SK-N-SH (cell line): ENCODE measurements around the gene RBM14. TPM values are rescaled to one million over a fixed set of nuclear protein-coding genes. Genes with fewer than 3 reads are reported as not detected.

Experiments used
- CTCF ChIA-PET: fragments of 300-600, 350-600 bp; formaldehyde crosslinking; extraction: SDS; loops from one replicate; lab custom pipeline; 2021; lab: Yijun Ruan, JAX
- POLR2A ChIA-PET: fragments of 350-600 bp; sonication (Branson Sonifier 250); formaldehyde crosslinking; extraction: SDS; loops from one replicate; lab custom pipeline; 2020; ENCODE audit warnings: antibody characterized with exemption, inconsistent platforms; lab: Yijun Ruan, JAX
- DNase-seq: peaks from one replicate; pipeline ENCODE4 v3.0.0; 2012
- H2AFZ ChIP-seq: fragments of 200-600 bp; sonication (generic); 2 replicates; pipeline ENCODE4 v1.8.1; 2016; ENCODE audit warnings: antibody characterized with exemption, mild to moderate bottlenecking, low read depth
- H3F3A ChIP-seq: fragments of 200-600 bp; sonication (generic); replicated peaks from 2 replicates; pipeline ENCODE3; 2016; ENCODE audit warnings: antibody characterized with exemption, mild to moderate bottlenecking; ENCODE audit not compliant: insufficient read depth
- H3K27ac ChIP-seq, 2 experiments: fragments of 200-500 bp in 1 of 2; fragments of 200-600 bp in 1 of 2; sonication (Bioruptor generic) in 1 of 2; sonication (generic), shearing (Covaris generic) in 1 of 2; 2 replicates each; pipeline versions ENCODE4 v1.5.1 to v1.6.1; 2014 to 2016; ENCODE audit warnings: low read depth in 2 of 2, inconsistent platforms in 1 of 2, low read length in 1 of 2, mild to moderate bottlenecking in 1 of 2, mixed read lengths in 1 of 2
- H3K27me3 ChIP-seq: fragments of 200-600 bp; sonication (generic), shearing (Covaris generic); 2 replicates; pipeline ENCODE4 v1.6.1; 2016; ENCODE audit warnings: mixed run types; ENCODE audit not compliant: insufficient read depth
- H3K36me3 ChIP-seq, 2 experiments: fragments of 200-500 bp in 1 of 2; fragments of 200-600 bp in 1 of 2; sonication (Bioruptor generic) in 1 of 2; sonication (generic) in 1 of 2; replicated peaks in 1 of 2; 2 replicates each; pipeline versions ENCODE3 to v1.5.1; 2014 to 2016; ENCODE audit warnings: low read length in 1 of 2, mild to moderate bottlenecking in 1 of 2; ENCODE audit not compliant: insufficient read depth in 2 of 2, control insufficient read depth in 1 of 2
- H3K4me1 ChIP-seq, 2 experiments: fragments of 200-500 bp in 1 of 2; fragments of 200-600 bp in 1 of 2; sonication (Bioruptor generic) in 1 of 2; sonication (generic), shearing (Covaris generic) in 1 of 2; 2 replicates each; pipeline versions ENCODE4 v1.5.1 to v1.6.1; 2014 to 2016; ENCODE audit warnings: low read depth in 1 of 2, low read length in 1 of 2, mixed run types in 1 of 2; ENCODE audit not compliant: insufficient read depth in 2 of 2, control insufficient read depth in 1 of 2
- H3K4me2 ChIP-seq: fragments of 200-600 bp; sonication (generic), shearing (Covaris generic); 2 replicates; pipeline ENCODE4 v1.6.1; 2017; ENCODE audit warnings: mixed run types
- H3K4me3 ChIP-seq, 2 experiments: fragments of 200-500 bp in 1 of 2; fragments of 200-600 bp in 1 of 2; sonication (Bioruptor generic) in 1 of 2; sonication (generic), shearing (Covaris generic) in 1 of 2; 2 replicates each; pipeline versions ENCODE4 v1.5.1 to v1.8.1; 2014 to 2016; ENCODE audit warnings: low read depth in 2 of 2, inconsistent platforms in 1 of 2, low read length in 1 of 2, mild to moderate bottlenecking in 1 of 2, mixed read lengths in 1 of 2, moderate library complexity in 1 of 2
- H3K79me2 ChIP-seq: fragments of 200-600 bp; sonication (generic); 2 replicates; pipeline ENCODE4 v1.8.1; 2017; ENCODE audit warnings: mild to moderate bottlenecking; ENCODE audit not compliant: insufficient read depth
- H3K9ac ChIP-seq: fragments of 200-600 bp; sonication (generic); 2 replicates; pipeline ENCODE4 v1.6.1; 2017; ENCODE audit warnings: mixed run types
- H3K9me2 ChIP-seq: fragments of 200-600 bp; sonication (generic); 2 replicates; pipeline ENCODE4 v1.6.1; 2017; ENCODE audit warnings: mixed run types
- H3K9me3 ChIP-seq: fragments of 200-600 bp; sonication (generic); 2 replicates; pipeline ENCODE4 v1.6.1; 2017; ENCODE audit warnings: mixed run types, mild to moderate bottlenecking, moderate library complexity
- H4K20me1 ChIP-seq: fragments of 200-600 bp; sonication (generic); 2 replicates; pipeline ENCODE4 v1.6.1; 2017; ENCODE audit warnings: mild to moderate bottlenecking, mixed run types; ENCODE audit not compliant: insufficient read depth
- FOSL2 ChIP-seq: IDR thresholded peaks from 2 replicates; pipeline ENCODE4 v1.4.0; 2012; ENCODE audit warnings: low read depth, mild to moderate bottlenecking, moderate library complexity, borderline replicate concordance
- FOXJ3 ChIP-seq: sonication (generic); formaldehyde crosslinking; IDR thresholded peaks from 2 replicates; pipeline ENCODE4 v1.5.1; 2020; ENCODE audit warnings: mild to moderate bottlenecking, missing genetic modification reagents
- GATA2 ChIP-seq: sonication (generic); formaldehyde crosslinking; IDR thresholded peaks from 2 replicates; pipeline ENCODE4 v1.5.0; 2020; ENCODE audit warnings: mild to moderate bottlenecking, missing genetic modification reagents
- JUND ChIP-seq: IDR thresholded peaks from 2 replicates; pipeline ENCODE4 v1.4.0; 2012
- MEF2A ChIP-seq: IDR thresholded peaks from 2 replicates; pipeline ENCODE4 v1.4.0; 2012; ENCODE audit warnings: low read depth, borderline replicate concordance
- MXI1 ChIP-seq: IDR thresholded peaks from 2 replicates; pipeline ENCODE4 v1.6.1; 2012; ENCODE audit warnings: mild to moderate bottlenecking, low read depth, low read length, improper control_type of control experiment
- NFIC ChIP-seq: IDR thresholded peaks from 2 replicates; pipeline ENCODE4 v1.4.0; 2012; ENCODE audit warnings: borderline replicate concordance
- POLR2AphosphoS5 ChIP-seq: IDR thresholded peaks from 2 replicates; pipeline ENCODE4 v1.6.1; 2012; ENCODE audit warnings: low read depth, low read length
- RCOR1 ChIP-seq: fragments of 150-350 bp; IDR thresholded peaks from 2 replicates; pipeline ENCODE4 v1.6.1; 2017; ENCODE audit warnings: antibody characterized with exemption, low read length
- SIN3A ChIP-seq: IDR thresholded peaks from 2 replicates; pipeline ENCODE4 v1.6.1; 2012; ENCODE audit warnings: low read depth, mild to moderate bottlenecking, low read length, moderate library complexity, borderline replicate concordance
- TAF1 ChIP-seq: IDR thresholded peaks from 2 replicates; pipeline ENCODE4 v1.6.1; 2012; ENCODE audit warnings: low read depth, mild to moderate bottlenecking, low read length, moderate library complexity, borderline replicate concordance
- TCF12 ChIP-seq: IDR thresholded peaks from 2 replicates; pipeline ENCODE4 v1.4.0; 2012
- TEAD4 ChIP-seq: IDR thresholded peaks from 2 replicates; pipeline ENCODE4 v1.4.0; 2012; ENCODE audit warnings: mild to moderate bottlenecking, borderline replicate concordance; ENCODE audit not compliant: insufficient read depth
- YY1 ChIP-seq: IDR thresholded peaks from 2 replicates; pipeline ENCODE4 v1.4.0; 2012; ENCODE audit warnings: low read depth, mild to moderate bottlenecking
- WGBS: methylation state at CpG from one replicate; pipeline ENCODE4 v1.1.6; 2017; ENCODE audit warnings: low lambda C conversion rate; 5-methylcytosine and 5-hydroxymethylcytosine counted together
- polyA plus RNA-seq, 3 experiments: library from polyadenylated mRNA; depleted of rRNA; stranded (reverse); fragments of >200 nt; gene quantifications; 2 replicates each; pipeline ENCODE4 v1.2.3, GENCODE V29; 2012
- TF ChIP-seq, protein P1 (sequence below): IDR thresholded peaks from 2 replicates; pipeline ENCODE4 v1.4.0; 2012; ENCODE audit warnings: low read depth, borderline replicate concordance
- TF ChIP-seq, protein P2 (sequence below): IDR thresholded peaks from 2 replicates; pipeline ENCODE4 v1.4.0; 2012; ENCODE audit warnings: low read depth, borderline replicate concordance
- TF ChIP-seq, protein P3 (sequence below): IDR thresholded peaks from 2 replicates; pipeline ENCODE4; 2012
- TF ChIP-seq, protein P4 (sequence below): fragments of 150-350 bp; IDR thresholded peaks from 2 replicates; pipeline ENCODE4 v1.6.1; 2017; ENCODE audit warnings: antibody characterized with exemption, low read length, low read depth, borderline replicate concordance
- TF ChIP-seq, protein P5 (sequence below): fragments of 200-600 bp; sonication (generic); IDR thresholded peaks from 2 replicates; pipeline ENCODE4 v1.6.1; 2017; ENCODE audit warnings: antibody characterized with exemption, mild to moderate bottlenecking, moderate library complexity

Gene RBM14
- polyA plus RNA-seq, 1 of the 3 experiments (the other 2 are of a cell fraction), result 19.8 TPM

DNA sequence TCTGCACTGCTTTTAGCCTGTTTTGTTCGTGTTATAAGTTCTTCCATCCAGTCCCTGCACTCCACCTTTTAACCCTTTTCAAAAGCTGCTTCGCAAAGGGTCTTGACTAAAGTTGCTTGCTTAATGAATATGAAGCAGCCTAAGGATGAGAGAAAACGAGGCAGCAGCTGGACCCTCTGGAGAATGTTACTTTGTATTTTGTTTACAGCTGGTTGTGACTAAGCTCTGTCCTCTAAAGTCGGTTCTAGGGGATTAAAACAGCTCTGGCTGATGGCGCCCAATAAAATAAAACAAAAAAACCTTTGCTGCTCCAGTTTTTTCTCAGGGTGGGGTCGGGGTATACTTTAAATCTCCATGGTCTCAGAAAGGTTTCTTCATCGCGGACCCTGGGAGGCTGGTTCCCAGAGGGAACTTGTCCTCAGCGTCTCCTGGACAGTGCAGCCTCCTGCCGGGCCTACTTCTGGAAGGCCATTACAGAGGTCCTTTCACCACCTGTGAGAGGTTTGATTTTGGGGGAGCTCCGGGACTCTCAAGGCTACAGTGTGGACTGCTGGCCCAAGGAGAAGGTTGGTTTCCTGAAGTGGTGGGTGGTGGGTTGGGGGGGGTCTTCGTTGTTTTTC lies 21.2 kb downstream of the RBM14 start:
- H3K27ac ChIP-seq, result peak overlapping the region; percentile 61 to 76
- H3K9ac ChIP-seq, result 0 out of 2 replicates have a peak overlapping the region, but pooled peaks have one; percentile 35
- peaks cover 97% of the 10 kb centered on the region for H3K79me2 ChIP-seq
- TF ChIP-seq FOXJ3 (CRISPR knock-in tag), result no peak
- no peak for TF ChIP-seq TEAD4
- no peak for TF ChIP-seq GATA2
- TF ChIP-seq, protein P1, sequence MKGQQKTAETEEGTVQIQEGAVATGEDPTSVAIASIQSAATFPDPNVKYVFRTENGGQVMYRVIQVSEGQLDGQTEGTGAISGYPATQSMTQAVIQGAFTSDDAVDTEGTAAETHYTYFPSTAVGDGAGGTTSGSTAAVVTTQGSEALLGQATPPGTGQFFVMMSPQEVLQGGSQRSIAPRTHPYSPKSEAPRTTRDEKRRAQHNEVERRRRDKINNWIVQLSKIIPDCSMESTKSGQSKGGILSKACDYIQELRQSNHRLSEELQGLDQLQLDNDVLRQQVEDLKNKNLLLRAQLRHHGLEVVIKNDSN, result no peak
- TF ChIP-seq MEF2A, result no peak
- TF ChIP-seq, protein P2, sequence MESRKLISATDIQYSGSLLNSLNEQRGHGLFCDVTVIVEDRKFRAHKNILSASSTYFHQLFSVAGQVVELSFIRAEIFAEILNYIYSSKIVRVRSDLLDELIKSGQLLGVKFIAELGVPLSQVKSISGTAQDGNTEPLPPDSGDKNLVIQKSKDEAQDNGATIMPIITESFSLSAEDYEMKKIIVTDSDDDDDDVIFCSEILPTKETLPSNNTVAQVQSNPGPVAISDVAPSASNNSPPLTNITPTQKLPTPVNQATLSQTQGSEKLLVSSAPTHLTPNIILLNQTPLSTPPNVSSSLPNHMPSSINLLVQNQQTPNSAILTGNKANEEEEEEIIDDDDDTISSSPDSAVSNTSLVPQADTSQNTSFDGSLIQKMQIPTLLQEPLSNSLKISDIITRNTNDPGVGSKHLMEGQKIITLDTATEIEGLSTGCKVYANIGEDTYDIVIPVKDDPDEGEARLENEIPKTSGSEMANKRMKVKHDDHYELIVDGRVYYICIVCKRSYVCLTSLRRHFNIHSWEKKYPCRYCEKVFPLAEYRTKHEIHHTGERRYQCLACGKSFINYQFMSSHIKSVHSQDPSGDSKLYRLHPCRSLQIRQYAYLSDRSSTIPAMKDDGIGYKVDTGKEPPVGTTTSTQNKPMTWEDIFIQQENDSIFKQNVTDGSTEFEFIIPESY, result no peak
- TF ChIP-seq FOSL2, result no peak
- TF ChIP-seq, protein P3, sequence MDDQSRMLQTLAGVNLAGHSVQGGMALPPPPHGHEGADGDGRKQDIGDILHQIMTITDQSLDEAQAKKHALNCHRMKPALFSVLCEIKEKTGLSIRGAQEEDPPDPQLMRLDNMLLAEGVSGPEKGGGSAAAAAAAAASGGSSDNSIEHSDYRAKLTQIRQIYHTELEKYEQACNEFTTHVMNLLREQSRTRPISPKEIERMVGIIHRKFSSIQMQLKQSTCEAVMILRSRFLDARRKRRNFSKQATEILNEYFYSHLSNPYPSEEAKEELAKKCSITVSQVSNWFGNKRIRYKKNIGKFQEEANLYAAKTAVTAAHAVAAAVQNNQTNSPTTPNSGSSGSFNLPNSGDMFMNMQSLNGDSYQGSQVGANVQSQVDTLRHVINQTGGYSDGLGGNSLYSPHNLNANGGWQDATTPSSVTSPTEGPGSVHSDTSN, result no peak
- TF ChIP-seq TAF1, result no peak
- no peak for TF ChIP-seq TCF12
- TF ChIP-seq RCOR1, result no peak
- no peak for TF ChIP-seq NFIC
- TF ChIP-seq POLR2AphosphoS5, result no peak
- TF ChIP-seq, protein P4, sequence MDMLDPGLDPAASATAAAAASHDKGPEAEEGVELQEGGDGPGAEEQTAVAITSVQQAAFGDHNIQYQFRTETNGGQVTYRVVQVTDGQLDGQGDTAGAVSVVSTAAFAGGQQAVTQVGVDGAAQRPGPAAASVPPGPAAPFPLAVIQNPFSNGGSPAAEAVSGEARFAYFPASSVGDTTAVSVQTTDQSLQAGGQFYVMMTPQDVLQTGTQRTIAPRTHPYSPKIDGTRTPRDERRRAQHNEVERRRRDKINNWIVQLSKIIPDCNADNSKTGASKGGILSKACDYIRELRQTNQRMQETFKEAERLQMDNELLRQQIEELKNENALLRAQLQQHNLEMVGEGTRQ, result no peak
- TF ChIP-seq JUND, result no peak
- TF ChIP-seq MXI1, result no peak
- TF ChIP-seq SIN3A, result no peak
- no peak for TF ChIP-seq YY1
- TF ChIP-seq, protein P5, sequence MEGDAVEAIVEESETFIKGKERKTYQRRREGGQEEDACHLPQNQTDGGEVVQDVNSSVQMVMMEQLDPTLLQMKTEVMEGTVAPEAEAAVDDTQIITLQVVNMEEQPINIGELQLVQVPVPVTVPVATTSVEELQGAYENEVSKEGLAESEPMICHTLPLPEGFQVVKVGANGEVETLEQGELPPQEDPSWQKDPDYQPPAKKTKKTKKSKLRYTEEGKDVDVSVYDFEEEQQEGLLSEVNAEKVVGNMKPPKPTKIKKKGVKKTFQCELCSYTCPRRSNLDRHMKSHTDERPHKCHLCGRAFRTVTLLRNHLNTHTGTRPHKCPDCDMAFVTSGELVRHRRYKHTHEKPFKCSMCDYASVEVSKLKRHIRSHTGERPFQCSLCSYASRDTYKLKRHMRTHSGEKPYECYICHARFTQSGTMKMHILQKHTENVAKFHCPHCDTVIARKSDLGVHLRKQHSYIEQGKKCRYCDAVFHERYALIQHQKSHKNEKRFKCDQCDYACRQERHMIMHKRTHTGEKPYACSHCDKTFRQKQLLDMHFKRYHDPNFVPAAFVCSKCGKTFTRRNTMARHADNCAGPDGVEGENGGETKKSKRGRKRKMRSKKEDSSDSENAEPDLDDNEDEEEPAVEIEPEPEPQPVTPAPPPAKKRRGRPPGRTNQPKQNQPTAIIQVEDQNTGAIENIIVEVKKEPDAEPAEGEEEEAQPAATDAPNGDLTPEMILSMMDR, result no peak
- no peak for DNase-seq
- CTCF ChIA-PET, result interaction anchor here (0.6 to 1.2 kb wide), 5 partner anchors 16 to 349 kb away, joined by 3 to 5 read pairs (median 3); no protein-coding TSS in a partner anchor
- 75% methylated on average over 10 of the region's 12 CpGs for WGBS
- H3K9me3 ChIP-seq, result no peaks in the 10 kb centered on the region
- H3K4me3 ChIP-seq, result peak overlapping the region; percentile 34 to 54
- POLR2A ChIA-PET, result interaction anchor here (0.6 to 2.6 kb wide), 16 partner anchors 9 to 479 kb away, joined by 3 to 18 read pairs (median 5); partner anchors contain the start of genes CCDC87, CCS, RBM14 and RBM4B
- peaks cover 30 to 36% of the 10 kb centered on the region in 2 experiments for H3K36me3 ChIP-seq
- peak overlapping the region; percentile 41; the same call in 1 of the 2 replicates for H2AFZ ChIP-seq
- no peaks in the 10 kb centered on the region for H3K27me3 ChIP-seq
- peaks cover 36 to 37% of the 10 kb centered on the region in 2 experiments for H3K4me1 ChIP-seq
- H4K20me1 ChIP-seq, result peaks cover 46% of the 10 kb centered on the region
- peaks cover 35% of the 10 kb centered on the region for H3F3A ChIP-seq
- H3K9me2 ChIP-seq, result no peaks in the 10 kb centered on the region
- peak overlapping the region; percentile 66 for H3K4me2 ChIP-seq
